Gastroesophageal sphincter (tissue), 3 donors: ENCODE measurements around the gene BCLAF3.

Experiments
- CTCF ChIP-seq, 4 experiments: fragments of 200-600 bp in 2 of 4; fragments of 450-650 bp in 2 of 4; sonication (generic) in 1 of 4; IDR thresholded peaks; one replicate each; pipeline ENCODE4 v1.5.1; 2017 to 2019; ENCODE audit warnings: antibody characterized with exemption in 4 of 4, mild to moderate bottlenecking in 2 of 4, moderate library complexity in 2 of 4
- EP300 ChIP-seq: sonication (generic); formaldehyde crosslinking; IDR thresholded peaks from one replicate; pipeline ENCODE4 v1.6.1; 2017; ENCODE audit warnings: antibody characterized with exemption, mild to moderate bottlenecking
- POLR2A ChIP-seq, 2 donors: fragments of 450-650 bp; IDR thresholded peaks; one replicate each; pipeline ENCODE4 v1.6.1; 2017; ENCODE audit warnings: antibody characterized with exemption in 2 of 2, mild to moderate bottlenecking in 2 of 2, moderate library complexity in 1 of 2
- POLR2AphosphoS5 ChIP-seq: sonication (generic); formaldehyde crosslinking; IDR thresholded peaks from one replicate; pipeline ENCODE4 v1.6.1; 2017; ENCODE audit warnings: antibody characterized with exemption

- no peak for TF ChIP-seq EP300
- no peak for TF ChIP-seq CTCF (IDR thresholded peaks at IDR 0.05)
- TF ChIP-seq POLR2AphosphoS5 = no peak
- no peak for TF ChIP-seq POLR2A (IDR thresholded peaks at IDR 0.05)
Observed at GRCh38 chrX:20001588-20001987, 10.7 kb upstream of the BCLAF3 start.
